HCT116 (cell line): ENCODE results near the gene STAU1. TPM values are rescaled to one million over a fixed set of nuclear protein-coding genes. Genes with fewer than 3 reads are reported as not detected.

ENCODE experiments used
- ATAC-seq: fragments of 200-7000 bp; cut with Tn5 transposase; 2 replicates; pipeline ENCODE4 v1.9.1; 2020; ENCODE audit warnings: mild to moderate bottlenecking, moderate library complexity
- BruUV-seq: library from RNA; stranded (reverse); fragments of 400-500 nt; replicated peaks from 2 replicates; lab custom pipeline; 2021; lab: Mats Ljungman, UMichigan
- CTCF ChIA-PET: fragments of 300-600 bp; sonication (Branson Sonifier 250); formaldehyde crosslinking; loops from one replicate; lab custom pipeline; 2021; ENCODE audit warnings: antibody characterized with exemption; lab: Charles Lee
- POLR2A ChIA-PET: fragments of 300-600, 350-600 bp; sonication (Branson Sonifier 250); formaldehyde crosslinking; loops from one replicate; lab custom pipeline; 2021; ENCODE audit warnings: antibody characterized with exemption; lab: Charles Lee
- RAD21 ChIA-PET, 2 experiments: fragments of 300-600 bp; sonication (Branson Sonifier 250); formaldehyde crosslinking; loops; one replicate each; lab custom pipeline; 2023; ENCODE audit warnings: low total read pairs in 2 of 2; ENCODE audit not compliant: uncharacterized antibody in 2 of 2, unreplicated experiment in 2 of 2, low non-redundant PET in 1 of 2; lab: Charles Lee
- DNase-seq: peaks from one replicate; pipeline ENCODE4 v3.0.0-alpha.2; 2010; ENCODE audit warnings: low read depth, low spot score
- H2AFZ ChIP-seq: fragments of 200-600 bp; shearing (Covaris generic), sonication (generic); 2 replicates; pipeline ENCODE4 v1.6.1; 2017; ENCODE audit warnings: low read depth, mixed run types, mixed read lengths, antibody characterized with exemption, low read length; ENCODE audit not compliant: poor library complexity, severe bottlenecking
- H3K27ac ChIP-seq: 2 replicates; pipeline ENCODE4 v1.5.1; 2012; ENCODE audit warnings: low read depth, low read length
- H3K27me3 ChIP-seq: fragments of 200-600 bp; sonication (generic); 2 replicates; pipeline ENCODE4 v1.6.1; 2016; ENCODE audit warnings: mixed run types, low read length, mixed read lengths; ENCODE audit not compliant: insufficient read depth
- H3K36me3 ChIP-seq, 2 experiments: fragments of 200-500 bp in 1 of 2; fragments of 200-600 bp in 1 of 2; sonication (Bioruptor generic) in 1 of 2; sonication (generic) in 1 of 2; 2 replicates each; pipeline versions ENCODE4 v1.5.1 to v1.6.1; 2014 to 2016; ENCODE audit warnings: low read length in 2 of 2, inconsistent platforms in 1 of 2, mixed read lengths in 1 of 2, mixed run types in 1 of 2; ENCODE audit not compliant: insufficient read depth in 2 of 2, control insufficient read depth in 1 of 2
- H3K4me1 ChIP-seq, 2 experiments: fragments of 200-600 bp in 1 of 2; sonication (generic) in 1 of 2; 2 replicates each; pipeline versions ENCODE4 v1.5.1 to v1.6.1; 2012 to 2017; ENCODE audit warnings: low read length in 2 of 2, inconsistent platforms in 1 of 2, mild to moderate bottlenecking in 1 of 2, mixed read lengths in 1 of 2, mixed run types in 1 of 2, moderate library complexity in 1 of 2; ENCODE audit not compliant: insufficient read depth in 2 of 2, control insufficient read depth in 1 of 2
- H3K4me2 ChIP-seq: fragments of 200-600 bp; sonication (generic); 2 replicates; pipeline ENCODE4 v1.6.1; 2017; ENCODE audit warnings: mixed run types, low read length, mixed read lengths
- H3K4me3 ChIP-seq, 2 experiments: fragments of 200-600 bp in 1 of 2; sonication (generic) in 1 of 2; replicated peaks in 1 of 2; 2 replicates each; pipeline ENCODE4 v1.5.1; 2011 to 2016; ENCODE audit warnings: low read length in 2 of 2, control low read depth in 1 of 2, low read depth in 1 of 2, mild to moderate bottlenecking in 1 of 2, mixed read lengths in 1 of 2, mixed run types in 1 of 2
- H3K79me2 ChIP-seq: fragments of 200-600 bp; sonication (generic); 2 replicates; pipeline ENCODE4 v1.6.1; 2017; ENCODE audit warnings: mild to moderate bottlenecking, mixed run types, low read length, moderate library complexity, mixed read lengths; ENCODE audit not compliant: insufficient read depth
- H3K9ac ChIP-seq: fragments of 200-600 bp; sonication (generic); 2 replicates; pipeline ENCODE4 v1.6.1; 2016; ENCODE audit warnings: low read length, mixed read lengths
- H3K9me2 ChIP-seq: fragments of 200-600 bp; sonication (generic), shearing (Covaris generic); 2 replicates; pipeline ENCODE4 v1.6.1; 2017; ENCODE audit warnings: mixed run types, mild to moderate bottlenecking, moderate library complexity; ENCODE audit not compliant: insufficient read depth
- H3K9me3 ChIP-seq, 2 experiments: fragments of 200-500 bp in 1 of 2; fragments of 200-600 bp in 1 of 2; sonication (Bioruptor generic) in 1 of 2; sonication (generic) in 1 of 2; 2 replicates each; pipeline ENCODE4 v1.6.1; 2014 to 2017; ENCODE audit warnings: low read length in 2 of 2, mixed read lengths in 2 of 2, inconsistent platforms in 1 of 2, low read depth in 1 of 2, mild to moderate bottlenecking in 1 of 2, mixed run types in 1 of 2, moderate library complexity in 1 of 2; ENCODE audit not compliant: control insufficient read depth in 1 of 2, insufficient read depth in 1 of 2
- H4K20me1 ChIP-seq: fragments of 200-600 bp; sonication (generic), shearing (Covaris generic); 2 replicates; pipeline ENCODE4 v1.6.1; 2017; ENCODE audit warnings: mixed run types, mild to moderate bottlenecking, moderate library complexity; ENCODE audit not compliant: insufficient read depth
- ATF3 ChIP-seq: IDR thresholded peaks from 2 replicates; pipeline ENCODE4 v1.6.1; 2012
- CEBPB ChIP-seq: IDR thresholded peaks from 2 replicates; pipeline ENCODE4 v1.6.1; 2012; ENCODE audit warnings: low read depth
- CTCF ChIP-seq, 3 experiments: fragments of 200-600 bp in 1 of 3; sonication (generic) in 1 of 3; IDR thresholded peaks in 2 of 3; conservative IDR thresholded peaks in 1 of 3; 2 replicates each; pipeline ENCODE4 v1.5.1; 2012 to 2017; ENCODE audit warnings: low read depth in 2 of 3, low read length in 2 of 3, antibody characterized with exemption in 1 of 3, borderline replicate concordance in 1 of 3, control low read depth in 1 of 3, mild to moderate bottlenecking in 1 of 3, mixed read lengths in 1 of 3, mixed run types in 1 of 3, moderate library complexity in 1 of 3; ENCODE audit not compliant: insufficient read depth in 1 of 3
- EGR1 ChIP-seq: IDR thresholded peaks from 2 replicates; pipeline ENCODE4 v1.6.1; 2012; ENCODE audit warnings: low read depth
- ELF1 ChIP-seq: IDR thresholded peaks from 2 replicates; pipeline ENCODE4 v1.6.1; 2012; ENCODE audit warnings: low read depth, borderline replicate concordance
- EZH2 ChIP-seq: fragments of 200-600 bp; sonication (generic); IDR thresholded peaks from 2 replicates; pipeline ENCODE4 v1.6.1; 2017; ENCODE audit warnings: antibody characterized with exemption, mixed run types
- FOSL1 ChIP-seq: IDR thresholded peaks from 2 replicates; pipeline ENCODE4 v1.6.1; 2012; ENCODE audit warnings: low read depth
- JUND ChIP-seq: IDR thresholded peaks from 2 replicates; pipeline ENCODE4 v1.6.1; 2012
- MAX ChIP-seq: IDR thresholded peaks from 2 replicates; pipeline ENCODE4 v1.6.1; 2012
- POLR2A ChIP-seq: IDR thresholded peaks from 2 replicates; pipeline ENCODE4 v1.7.0; 2011; ENCODE audit warnings: borderline replicate concordance; ENCODE audit not compliant: insufficient read depth, insufficient read length; ENCODE audit errors: extremely low read depth
- POLR2AphosphoS5 ChIP-seq: IDR thresholded peaks from 2 replicates; pipeline ENCODE4 v1.6.1; 2011; ENCODE audit warnings: mild to moderate bottlenecking, low read depth, low read length, moderate library complexity
- RAD21 ChIP-seq: IDR thresholded peaks from 2 replicates; pipeline ENCODE4 v1.6.1; 2012; ENCODE audit warnings: low read depth, mild to moderate bottlenecking
- REST ChIP-seq: IDR thresholded peaks from 2 replicates; pipeline ENCODE4 v1.6.1; 2012; ENCODE audit warnings: low read depth
- SIN3A ChIP-seq: IDR thresholded peaks from 2 replicates; pipeline ENCODE4 v1.6.1; 2012; ENCODE audit warnings: low read depth
- SP1 ChIP-seq: IDR thresholded peaks from 2 replicates; pipeline ENCODE4 v1.6.1; 2012; ENCODE audit warnings: low read depth
- SRF ChIP-seq: IDR thresholded peaks from 2 replicates; pipeline ENCODE4 v1.6.1; 2012; ENCODE audit warnings: low read depth
- TCF7L2 ChIP-seq: IDR thresholded peaks from 2 replicates; pipeline ENCODE4 v1.7.0; 2011; ENCODE audit warnings: borderline replicate concordance, inconsistent platforms; ENCODE audit not compliant: insufficient read depth, insufficient read length; ENCODE audit errors: extremely low read depth
- ZBTB33 ChIP-seq: IDR thresholded peaks from 2 replicates; pipeline ENCODE4 v1.6.1; 2011; ENCODE audit warnings: mild to moderate bottlenecking, low read length, moderate library complexity; ENCODE audit not compliant: insufficient replicate concordance; ENCODE audit errors: extremely low read depth
- ZFX ChIP-seq: fragments of 450-650 bp; IDR thresholded peaks from 2 replicates; pipeline ENCODE4 v1.6.1; 2017
- ZNF274 ChIP-seq: fragments of 200-500 bp; sonication (Bioruptor generic); IDR thresholded peaks from 2 replicates; pipeline ENCODE4 v1.6.1; 2014; ENCODE audit warnings: mild to moderate bottlenecking, low read depth, low read length, inconsistent platforms
- intact Hi-C: fragments of 100-400 bp; cut with micrococcal nuclease; formaldehyde crosslinking; loops from 2 replicates; pipeline ENCODE4 v1.10.0; 2022
- total RNA-seq: library from RNA; stranded (reverse); gene quantifications from one replicate; pipeline ENCODE4 v1.2.1, GENCODE V29; 2021; ENCODE audit not compliant: unreplicated experiment

STAU1 gene
- total RNA-seq, 1 experiment from 2014 or later = 90.3 TPM

GRCh38 chr20:49103019-49103418, 85.1 kb downstream of the STAU1 start:
- DNase-seq (no peak), ATAC-seq (no peak)
- POLR2A ChIA-PET = no interaction called here
- Histone ChIP-seq H3K79me2 (peaks cover 25% of the 10 kb centered on the region), H3K9ac (no peak overlapping the region), H3K27ac (no peak overlapping the region), H4K20me1 (peaks cover 28% of the 10 kb centered on the region; the same call in 1 of the 2 replicates), H2AFZ (no peak overlapping the region), H3K36me3 (peaks cover 28 to 43% of the 10 kb centered on the region in 2 experiments), H3K4me2 (no peak overlapping the region)
- no TSS peak for BruUV-seq
- intact Hi-C loops = no loop called here
- TF ChIP-seq CEBPB (no peak), TCF7L2 (no peak), EZH2 (no peak), POLR2AphosphoS5 (no peak), RAD21 (no peak), EGR1 (no peak), SIN3A (no peak), JUND (no peak), ZNF274 (no peak), CTCF (IDR thresholded peaks at IDR 0.05 in 2 of 3, conservative IDR thresholded peaks at IDR 0.05 in 1 of 3; ENCODE audit: borderline replicate concordance in 1 of 3, insufficient read depth in 1 of 3, low read depth in 2 of 3, low read length in 2 of 3) (no peak), ZFX (no peak), SP1 (no peak), REST (no peak), ELF1 (no peak), ZBTB33 (no peak), ATF3 (no peak), MAX (no peak), POLR2A (no peak), FOSL1 (no peak), SRF (no peak)
- TF ChIP-seq, all 23 proteins: peak for 0
- H3K4me1 ChIP-seq = no peaks in the 10 kb centered on the region
- CTCF ChIA-PET = no interaction called here
- RAD21 ChIA-PET = no interaction called here
- no peaks in the 10 kb centered on the region for H3K27me3 ChIP-seq
- H3K9me2 ChIP-seq = no peaks in the 10 kb centered on the region
- H3K9me3 ChIP-seq = no peaks in the 10 kb centered on the region
- H3K4me3 ChIP-seq = no peak overlapping the region
